Right atrium auricular region (tissue), 2 donors: Measurements from ENCODE around the gene SHANK1. TPM values are rescaled to one million over a fixed set of nuclear protein-coding genes. Genes with fewer than 3 reads are reported as not detected.
A peak's percentile ranks its signal among the peaks of the same experiment; 100 is the strongest.

Source experiments
- DNase-seq: peaks from one replicate; pipeline ENCODE4 v3.0.0-alpha.2; 2019; ENCODE audit warnings: low spot score
- H3K27ac ChIP-seq, 2 donors: fragments of 200-600 bp; sonication (generic); 1 replicate in 1 of 2; 2 replicates in 1 of 2; pipeline ENCODE4 v1.5.1; 2016 to 2019
- H3K27me3 ChIP-seq, 2 donors: fragments of 200-600 bp; sonication (generic); one replicate each; pipeline versions ENCODE4 v1.5.1 to v1.6.0; 2017 to 2019
- H3K36me3 ChIP-seq: fragments of 200-600 bp; sonication (generic); one replicate; pipeline ENCODE4 v1.5.1; 2016
- H3K4me1 ChIP-seq, 2 donors: fragments of 200-600 bp; sonication (generic); one replicate each; pipeline versions ENCODE4 v1.5.1 to v1.6.0; 2017 to 2019
- H3K4me3 ChIP-seq, 2 donors: fragments of 200-600 bp; sonication (generic); 1 replicate in 1 of 2; 2 replicates in 1 of 2; pipeline ENCODE4 v1.5.1; 2017 to 2019; ENCODE audit warnings: mild to moderate bottlenecking in 1 of 2, moderate library complexity in 1 of 2
- H3K9me3 ChIP-seq, 2 donors: fragments of 200-600 bp; sonication (generic); one replicate each; pipeline ENCODE4 v1.5.1; 2019
- total RNA-seq, 2 donors: library from RNA; depleted of rRNA; stranded (reverse); fragments of >200 nt; gene quantifications; one replicate each; pipeline ENCODE4 v1.1.0, GENCODE V29; 2016
- TF ChIP-seq, protein P1 (sequence below), 2 donors: fragments of 200-600 bp; sonication (generic); IDR thresholded peaks; one replicate each; pipeline ENCODE4 v1.5.1; 2019; ENCODE audit warnings: antibody characterized with exemption in 2 of 2

SHANK1 gene
- total RNA-seq, 2 donors from 2014 or later: 0.56 to 1.8 TPM

DNA sequence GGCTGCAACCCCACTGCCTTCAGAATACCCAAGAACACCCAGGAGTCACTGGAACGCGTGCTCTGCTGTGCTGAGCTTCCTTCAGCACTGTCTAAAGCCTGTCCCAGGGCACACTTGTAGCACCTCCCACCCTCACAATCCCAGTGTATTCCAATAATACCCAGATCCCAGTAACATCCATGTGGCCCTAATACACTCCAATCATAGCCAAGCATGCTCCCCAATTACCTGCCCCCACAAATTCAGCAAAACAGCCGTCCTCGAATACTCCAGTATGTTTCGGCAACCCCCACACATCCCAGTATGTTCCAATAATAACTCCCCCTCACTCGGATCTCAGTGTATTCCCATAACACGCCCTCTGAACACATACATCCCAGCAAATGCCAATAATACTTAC is 29.2 kb downstream of the SHANK1 start:
- Histone ChIP-seq H3K27ac (no peak overlapping the region), H3K9me3 (no peaks in the 10 kb centered on the region), H3K4me3 (no peak overlapping the region), H3K4me1 (peaks cover 0 to 2% of the 10 kb centered on the region in 2 donors), H3K27me3 (peaks cover 8 to 33% of the 10 kb centered on the region in 2 donors), H3K36me3 (no peaks in the 10 kb centered on the region)
- DNase-seq: no peak
- TF ChIP-seq, protein P1, sequence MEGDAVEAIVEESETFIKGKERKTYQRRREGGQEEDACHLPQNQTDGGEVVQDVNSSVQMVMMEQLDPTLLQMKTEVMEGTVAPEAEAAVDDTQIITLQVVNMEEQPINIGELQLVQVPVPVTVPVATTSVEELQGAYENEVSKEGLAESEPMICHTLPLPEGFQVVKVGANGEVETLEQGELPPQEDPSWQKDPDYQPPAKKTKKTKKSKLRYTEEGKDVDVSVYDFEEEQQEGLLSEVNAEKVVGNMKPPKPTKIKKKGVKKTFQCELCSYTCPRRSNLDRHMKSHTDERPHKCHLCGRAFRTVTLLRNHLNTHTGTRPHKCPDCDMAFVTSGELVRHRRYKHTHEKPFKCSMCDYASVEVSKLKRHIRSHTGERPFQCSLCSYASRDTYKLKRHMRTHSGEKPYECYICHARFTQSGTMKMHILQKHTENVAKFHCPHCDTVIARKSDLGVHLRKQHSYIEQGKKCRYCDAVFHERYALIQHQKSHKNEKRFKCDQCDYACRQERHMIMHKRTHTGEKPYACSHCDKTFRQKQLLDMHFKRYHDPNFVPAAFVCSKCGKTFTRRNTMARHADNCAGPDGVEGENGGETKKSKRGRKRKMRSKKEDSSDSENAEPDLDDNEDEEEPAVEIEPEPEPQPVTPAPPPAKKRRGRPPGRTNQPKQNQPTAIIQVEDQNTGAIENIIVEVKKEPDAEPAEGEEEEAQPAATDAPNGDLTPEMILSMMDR (IDR thresholded peaks at IDR 0.05): no peak

DNA sequence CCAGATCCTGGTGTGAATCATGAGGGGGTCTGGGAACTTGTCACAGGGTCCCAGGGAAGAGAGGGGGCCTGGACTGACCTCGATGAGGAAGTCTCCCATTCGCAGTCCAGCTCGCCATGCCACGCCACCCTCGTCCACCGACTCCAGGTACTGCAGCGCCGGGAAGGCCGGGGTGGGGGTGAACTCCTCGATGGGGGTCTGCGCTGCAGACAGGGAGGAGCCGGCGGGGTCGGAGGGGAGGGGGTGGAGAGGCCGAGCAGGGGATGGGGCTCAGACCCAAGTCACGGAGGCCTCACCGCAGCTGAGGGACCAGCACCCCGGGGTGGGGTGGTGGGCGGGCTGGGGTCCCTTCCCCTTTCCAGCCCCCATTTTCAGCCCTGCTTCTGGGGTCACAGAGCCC is 30.8 kb downstream of the SHANK1 start:
- TF ChIP-seq, protein P1 (IDR thresholded peaks at IDR 0.05): no peak
- DNase-seq: no peak
- no peaks in the 10 kb centered on the region for H3K4me1 ChIP-seq
- no peaks in the 10 kb centered on the region for H3K9me3 ChIP-seq
- peaks cover 8 to 25% of the 10 kb centered on the region in 2 donors for H3K27me3 ChIP-seq
- no peak overlapping the region for H3K4me3 ChIP-seq
- H3K36me3 ChIP-seq: no peaks in the 10 kb centered on the region
- H3K27ac ChIP-seq: no peak overlapping the region

- H3K4me3 ChIP-seq: no peak overlapping the region
- no peaks in the 10 kb centered on the region for H3K9me3 ChIP-seq
- no peak overlapping the region for H3K27ac ChIP-seq
- H3K4me1 ChIP-seq: no peaks in the 10 kb centered on the region
- no peak for DNase-seq
- H3K27me3 ChIP-seq: peaks cover 0 to 14% of the 10 kb centered on the region in 2 donors
- no peaks in the 10 kb centered on the region for H3K36me3 ChIP-seq
- TF ChIP-seq, protein P1 (IDR thresholded peaks at IDR 0.05): no peak
Measured at GRCh38 chr19:50686310-50687032, 33.1 kb downstream of the SHANK1 start.

DNA sequence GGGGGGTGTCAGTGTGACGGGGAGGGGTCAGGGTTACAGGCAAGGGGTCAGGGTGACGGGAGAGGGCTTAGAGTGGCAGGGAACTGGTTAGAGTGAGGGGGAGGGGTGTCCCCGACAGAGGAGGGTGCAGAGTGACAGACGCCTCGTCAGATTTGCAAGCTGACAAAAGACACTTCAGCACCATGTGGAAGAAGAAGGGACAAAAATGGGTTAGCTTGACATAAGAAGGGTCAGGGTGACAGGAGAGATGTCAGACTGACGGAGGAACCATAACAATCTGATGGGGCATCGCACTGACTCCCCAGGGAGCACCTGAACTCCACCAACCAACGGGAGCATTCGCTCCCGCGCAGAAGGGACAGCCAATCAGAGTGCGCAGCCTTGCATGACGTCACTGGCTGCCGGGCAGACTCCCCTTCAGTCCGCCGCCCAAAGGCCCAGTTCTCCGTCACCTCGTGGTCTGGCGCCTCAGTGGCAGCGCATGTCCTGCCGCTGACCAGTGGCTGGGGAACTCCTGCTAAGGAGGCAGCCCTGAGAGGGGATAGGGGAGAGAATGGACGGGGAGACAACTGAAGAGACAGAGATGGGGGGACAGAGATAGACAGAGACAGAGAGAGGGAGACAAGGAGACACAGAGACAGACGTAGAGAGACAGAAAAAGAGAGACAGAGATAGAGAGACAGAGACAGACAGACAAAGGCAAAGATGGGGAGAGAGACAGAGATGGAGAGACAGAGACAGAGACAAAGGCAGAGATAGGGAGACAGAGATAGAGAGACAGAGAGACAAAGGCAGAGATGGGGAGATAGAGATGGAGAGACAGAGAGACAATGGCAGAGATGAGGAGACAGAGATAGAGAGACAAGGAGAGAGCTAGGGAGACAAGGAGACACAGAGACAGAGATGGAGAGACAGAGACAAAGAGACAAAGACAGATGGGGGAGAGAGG is 40.2 kb downstream of the SHANK1 start:
- H3K9me3 ChIP-seq: no peaks in the 10 kb centered on the region
- no peaks in the 10 kb centered on the region for H3K27me3 ChIP-seq
- no peaks in the 10 kb centered on the region for H3K4me1 ChIP-seq
- H3K4me3 ChIP-seq: no peak overlapping the region
- no peak overlapping the region for H3K27ac ChIP-seq
- no peaks in the 10 kb centered on the region for H3K36me3 ChIP-seq
- peak; percentile 81 for DNase-seq
- TF ChIP-seq, protein P1 (IDR thresholded peaks at IDR 0.05): no peak

DNA sequence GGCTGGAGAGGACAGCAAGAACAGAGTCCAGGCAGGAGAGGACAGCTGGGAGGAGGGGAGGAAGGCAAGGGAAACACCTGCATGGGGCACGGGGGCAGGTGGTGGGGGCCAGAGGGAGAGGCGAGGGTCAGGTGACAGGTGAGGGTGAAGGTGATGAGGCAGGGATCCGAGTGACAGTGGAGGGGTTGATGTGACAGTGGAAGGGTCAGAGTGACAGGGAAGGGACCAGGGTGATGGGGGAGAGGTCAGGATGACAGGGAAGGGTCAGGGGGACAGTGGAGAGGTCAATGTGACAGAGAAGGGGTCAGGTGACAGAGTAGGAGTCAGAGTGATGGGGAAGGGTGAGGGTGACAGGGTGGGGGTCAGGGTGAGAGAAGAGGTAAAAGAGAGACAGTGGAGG is 41.3 kb downstream of the SHANK1 start:
- Histone ChIP-seq H3K36me3 (no peaks in the 10 kb centered on the region), H3K27me3 (no peaks in the 10 kb centered on the region), H3K4me1 (no peaks in the 10 kb centered on the region), H3K4me3 (no peak overlapping the region), H3K9me3 (no peaks in the 10 kb centered on the region), H3K27ac (no peak overlapping the region)
- TF ChIP-seq, protein P1 (IDR thresholded peaks at IDR 0.05): no peak
- no peak for DNase-seq
